PC-9 (cell line): ENCODE measurements around the gene TMA7. TPM values are rescaled to one million over a fixed set of nuclear protein-coding genes. Genes with fewer than 3 reads are reported as not detected.

Experiments used
- BruUV-seq: library from RNA; stranded (reverse); fragments of 400-500 nt; replicated peaks from 2 replicates; lab custom pipeline; 2021; lab: Mats Ljungman, UMichigan
- CTCF ChIA-PET: fragments of 300-600 bp; sonication (Branson Sonifier 250); formaldehyde crosslinking; loops from one replicate; lab custom pipeline; 2022; ENCODE audit warnings: antibody characterized with exemption; lab: Charles Lee
- POLR2A ChIA-PET: fragments of 300-600 bp; sonication (Branson Sonifier 250); formaldehyde crosslinking; loops from one replicate; lab custom pipeline; 2022; ENCODE audit warnings: antibody characterized with exemption; ENCODE audit not compliant: unreplicated experiment; lab: Charles Lee
- DNase-seq, 2 experiments: peaks; one replicate each; pipeline versions ENCODE4 v3.0.0 to v3.0.0-alpha.2; 2015 to 2022; ENCODE audit warnings: mixed read lengths in 1 of 2
- H2AFZ ChIP-seq: fragments of 200-600 bp; sonication (generic); 2 replicates; pipeline ENCODE4 v1.8.1; 2017; ENCODE audit warnings: antibody characterized with exemption
- H3F3A ChIP-seq: fragments of 200-600 bp; sonication (generic); 2 replicates; pipeline ENCODE4 v1.8.1; 2017; ENCODE audit warnings: antibody characterized with exemption, mild to moderate bottlenecking, low read depth; ENCODE audit not compliant: insufficient read depth
- H3K27ac ChIP-seq: fragments of 200-600 bp; sonication (generic); 2 replicates; pipeline ENCODE4 v1.6.1; 2016; ENCODE audit warnings: mixed run types
- H3K27me3 ChIP-seq: fragments of 200-600 bp; sonication (generic); 2 replicates; pipeline ENCODE4 v1.6.1; 2016; ENCODE audit warnings: low read depth, mixed run types; ENCODE audit not compliant: insufficient read depth
- H3K36me3 ChIP-seq: fragments of 200-600 bp; sonication (generic); 2 replicates; pipeline ENCODE4 v1.6.1; 2016; ENCODE audit warnings: low read depth, mixed run types
- H3K4me1 ChIP-seq: fragments of 200-600 bp; sonication (generic); replicated peaks from 2 replicates; pipeline ENCODE4 v1.6.1; 2016; ENCODE audit warnings: mixed run types; ENCODE audit not compliant: insufficient read depth
- H3K4me2 ChIP-seq: fragments of 200-600 bp; sonication (generic); 2 replicates; pipeline ENCODE4 v1.6.1; 2017; ENCODE audit warnings: mixed run types
- H3K4me3 ChIP-seq: fragments of 200-600 bp; sonication (generic); 2 replicates; pipeline ENCODE4 v1.6.1; 2016; ENCODE audit warnings: mixed run types
- H3K79me2 ChIP-seq: fragments of 200-600 bp; sonication (generic); 2 replicates; pipeline ENCODE4 v1.6.1; 2017; ENCODE audit warnings: low read depth, mixed run types
- H3K9me2 ChIP-seq: fragments of 200-600 bp; sonication (generic); 2 replicates; pipeline ENCODE4 v1.8.1; 2017; ENCODE audit warnings: mild to moderate bottlenecking; ENCODE audit not compliant: insufficient read depth
- H3K9me3 ChIP-seq: fragments of 200-600 bp; sonication (generic); 2 replicates; pipeline ENCODE4 v1.8.1; 2016; ENCODE audit warnings: low read depth; ENCODE audit not compliant: insufficient read depth
- H4K20me1 ChIP-seq: fragments of 200-600 bp; sonication (generic); 2 replicates; pipeline ENCODE4 v1.8.1; 2017; ENCODE audit not compliant: insufficient read depth
- EZH2 ChIP-seq: fragments of 200-600 bp; sonication (generic); IDR thresholded peaks from 2 replicates; pipeline ENCODE4 v1.8.0; 2017; ENCODE audit warnings: antibody characterized with exemption, low read depth
- intact Hi-C: fragments of 100-400 bp; cut with micrococcal nuclease; formaldehyde crosslinking; loops from one replicate; pipeline ENCODE4 v1.10.0; 2022; ENCODE audit not compliant: unreplicated experiment
- total RNA-seq: library from RNA; stranded (reverse); gene quantifications from 2 replicates; pipeline ENCODE4 v1.2.3, GENCODE V29; 2021
- TF ChIP-seq, protein P1 (sequence below): fragments of 200-600 bp; sonication (generic); conservative IDR thresholded peaks from 2 replicates; pipeline ENCODE4 v1.6.1; 2017; ENCODE audit warnings: mixed run types, antibody characterized with exemption, mild to moderate bottlenecking, moderate library complexity

TMA7 gene
- total RNA-seq, 1 experiment from 2014 or later: 314 TPM

DNA sequence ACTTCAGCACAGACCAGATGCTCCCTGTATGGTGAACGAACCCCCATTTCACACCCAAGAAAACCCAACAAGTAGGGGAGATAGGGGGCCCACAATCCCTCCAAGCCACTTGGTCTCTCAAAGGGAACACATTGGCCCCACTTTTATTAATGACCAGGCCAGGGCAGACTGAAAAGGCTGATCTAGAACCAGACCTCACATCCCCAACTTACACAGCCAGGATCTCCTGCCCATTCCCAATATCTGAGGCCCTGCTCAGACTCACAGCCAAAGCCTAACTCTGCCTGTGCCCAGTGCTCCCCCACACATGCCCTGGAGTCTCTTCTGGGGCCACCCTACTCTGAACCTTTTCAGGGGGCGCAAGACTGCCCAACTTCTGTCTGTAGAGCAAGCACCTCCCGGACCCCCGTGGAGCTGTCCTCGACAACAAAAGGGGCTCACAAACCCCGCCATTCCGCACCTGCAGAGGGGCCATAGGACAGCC is 11.9 kb upstream of the TMA7 start:
- Histone ChIP-seq H3K27ac (no peak overlapping the region), H3F3A (peaks cover 16% of the 10 kb centered on the region), H2AFZ (no peak overlapping the region), H3K4me3 (peak overlapping the region; percentile 73; the same call in 1 of the 2 replicates), H4K20me1 (no peaks in the 10 kb centered on the region), H3K4me2 (peak overlapping the region; percentile 78), H3K9me3 (no peaks in the 10 kb centered on the region), H3K27me3 (no peaks in the 10 kb centered on the region), H3K36me3 (no peaks in the 10 kb centered on the region), H3K9me2 (no peaks in the 10 kb centered on the region), H3K4me1 (peaks cover 30% of the 10 kb centered on the region), H3K79me2 (peaks cover 34% of the 10 kb centered on the region)
- BruUV-seq: TSS peak; percentile 16
- ChIA-PET CTCF (interaction anchor here (0.6 to 1.1 kb wide), 2 partner anchors 20 to 338 kb away, joined by 3 read pairs; no protein-coding TSS in a partner anchor), POLR2A (no interaction called here)
- no peak for TF ChIP-seq EZH2
- TF ChIP-seq, protein P1, sequence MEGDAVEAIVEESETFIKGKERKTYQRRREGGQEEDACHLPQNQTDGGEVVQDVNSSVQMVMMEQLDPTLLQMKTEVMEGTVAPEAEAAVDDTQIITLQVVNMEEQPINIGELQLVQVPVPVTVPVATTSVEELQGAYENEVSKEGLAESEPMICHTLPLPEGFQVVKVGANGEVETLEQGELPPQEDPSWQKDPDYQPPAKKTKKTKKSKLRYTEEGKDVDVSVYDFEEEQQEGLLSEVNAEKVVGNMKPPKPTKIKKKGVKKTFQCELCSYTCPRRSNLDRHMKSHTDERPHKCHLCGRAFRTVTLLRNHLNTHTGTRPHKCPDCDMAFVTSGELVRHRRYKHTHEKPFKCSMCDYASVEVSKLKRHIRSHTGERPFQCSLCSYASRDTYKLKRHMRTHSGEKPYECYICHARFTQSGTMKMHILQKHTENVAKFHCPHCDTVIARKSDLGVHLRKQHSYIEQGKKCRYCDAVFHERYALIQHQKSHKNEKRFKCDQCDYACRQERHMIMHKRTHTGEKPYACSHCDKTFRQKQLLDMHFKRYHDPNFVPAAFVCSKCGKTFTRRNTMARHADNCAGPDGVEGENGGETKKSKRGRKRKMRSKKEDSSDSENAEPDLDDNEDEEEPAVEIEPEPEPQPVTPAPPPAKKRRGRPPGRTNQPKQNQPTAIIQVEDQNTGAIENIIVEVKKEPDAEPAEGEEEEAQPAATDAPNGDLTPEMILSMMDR: no peak
- intact Hi-C loops: no loop called here
- no peak for DNase-seq

DNA sequence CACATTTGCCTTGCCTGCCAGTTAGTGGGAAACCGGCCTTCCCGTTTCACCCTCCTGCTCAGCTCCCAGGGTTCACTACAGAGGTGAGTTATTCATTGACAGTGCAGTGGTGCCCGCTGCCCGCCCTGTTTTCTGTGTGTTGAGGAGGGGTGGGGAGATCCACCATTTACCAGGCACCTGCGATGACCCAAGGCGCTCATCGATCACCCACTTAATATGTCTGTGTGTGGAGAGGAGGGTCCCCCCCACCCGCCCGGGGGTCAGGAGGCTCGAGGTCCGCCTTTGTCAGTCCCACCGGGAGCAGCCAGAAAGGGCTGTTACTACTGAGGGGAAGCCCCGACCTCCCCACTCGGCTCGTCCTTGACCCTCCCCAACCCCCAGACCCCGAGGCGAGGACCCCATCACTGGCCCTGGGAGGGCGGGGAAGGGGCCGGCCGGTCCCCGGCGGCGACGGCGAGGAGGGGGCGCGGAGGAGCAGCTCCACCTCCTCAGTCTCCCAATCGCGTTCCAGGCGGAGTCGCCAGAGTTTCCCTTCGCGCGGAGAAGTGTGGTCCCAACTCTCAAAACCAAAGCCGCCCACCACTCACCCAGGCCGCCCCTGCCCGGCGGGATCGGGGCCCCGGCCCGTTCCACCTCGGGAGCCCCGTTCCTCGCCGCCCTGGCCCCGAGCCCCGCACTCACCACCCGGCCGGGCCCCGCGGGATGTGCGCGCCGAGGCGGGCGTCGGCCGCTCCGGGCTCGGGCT is 11.3 kb upstream of the TMA7 start:
- peak in 1 of 2 experiments; percentile 34 for DNase-seq
- H3K27ac ChIP-seq: no peak overlapping the region
- ChIA-PET POLR2A (interaction anchor here (0.5 to 0.7 kb wide), 2 partner anchors 18 to 234 kb away, joined by 3 to 11 read pairs; no protein-coding TSS in a partner anchor), CTCF (interaction anchor here (0.6 to 1.1 kb wide), 2 partner anchors 21 to 338 kb away, joined by 3 read pairs; no protein-coding TSS in a partner anchor)
- no peaks in the 10 kb centered on the region for H3K9me3 ChIP-seq
- peaks cover 22% of the 10 kb centered on the region for H3F3A ChIP-seq
- H3K4me1 ChIP-seq: peaks cover 36% of the 10 kb centered on the region
- intact Hi-C loops: no loop called here
- peak overlapping the region; percentile 73 for H3K4me3 ChIP-seq
- no peaks in the 10 kb centered on the region for H3K27me3 ChIP-seq
- peaks cover 36% of the 10 kb centered on the region for H3K79me2 ChIP-seq
- BruUV-seq: no TSS peak
- H2AFZ ChIP-seq: no peak overlapping the region; the same call in 1 of the 2 replicates
- peak overlapping the region; percentile 78 for H3K4me2 ChIP-seq
- H4K20me1 ChIP-seq: no peaks in the 10 kb centered on the region
- no peaks in the 10 kb centered on the region for H3K36me3 ChIP-seq
- TF ChIP-seq EZH2: no peak
- TF ChIP-seq, protein P1: no peak
- H3K9me2 ChIP-seq: no peaks in the 10 kb centered on the region

DNA sequence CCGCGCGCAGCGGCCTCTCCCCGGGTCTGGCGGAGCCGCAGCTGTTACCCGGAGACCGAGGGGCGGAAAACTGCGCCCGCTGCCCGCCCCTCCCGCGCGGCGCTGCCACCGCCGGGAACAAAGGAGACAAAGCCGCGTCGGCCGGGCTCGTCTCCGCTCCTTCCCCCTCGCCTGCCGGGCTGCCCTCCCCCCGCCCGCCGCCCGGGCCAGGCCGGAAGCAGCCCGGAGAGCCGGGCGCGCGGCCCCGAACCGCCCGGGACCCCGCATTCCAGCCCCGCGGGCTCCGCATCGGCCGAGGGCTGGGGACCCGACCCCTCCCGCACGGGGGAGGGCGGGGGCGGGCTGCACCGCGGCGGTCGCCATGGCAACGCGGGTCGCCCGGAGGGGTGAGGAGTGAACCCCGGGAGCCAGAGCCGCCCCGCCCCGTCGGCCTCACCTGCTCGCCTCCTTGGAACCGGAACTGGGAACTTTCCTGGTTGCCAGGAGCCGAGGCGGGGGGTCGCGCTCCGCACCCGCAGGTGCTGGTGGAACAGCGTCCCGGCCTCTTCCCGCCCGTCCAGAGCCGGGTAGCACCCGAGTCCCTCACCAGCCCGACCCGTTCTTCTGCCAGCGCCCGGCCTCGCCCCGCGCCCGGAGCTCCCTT is 10.6 kb upstream of the TMA7 start:
- POLR2A ChIA-PET: interaction anchor here (0.5 to 0.7 kb wide), 3 partner anchors 18 to 239 kb away, joined by 3 to 11 read pairs (median 3); no protein-coding TSS in a partner anchor
- CTCF ChIA-PET: no interaction called here
- Histone ChIP-seq H3K9me3 (no peaks in the 10 kb centered on the region), H3F3A (peaks cover 28% of the 10 kb centered on the region), H3K4me2 (peak overlapping the region; percentile 78), H3K27ac (peak overlapping the region; percentile 61), H3K9me2 (no peaks in the 10 kb centered on the region), H3K4me3 (peak overlapping the region; percentile 73), H3K4me1 (peaks cover 43% of the 10 kb centered on the region), H4K20me1 (no peaks in the 10 kb centered on the region), H3K79me2 (peaks cover 36% of the 10 kb centered on the region), H3K36me3 (no peaks in the 10 kb centered on the region), H2AFZ (peak overlapping the region; percentile 77), H3K27me3 (no peaks in the 10 kb centered on the region)
- peak; percentile 42 to 92 for DNase-seq
- no TSS peak for BruUV-seq
- intact Hi-C loops: no loop called here
- TF ChIP-seq EZH2: no peak
- TF ChIP-seq, protein P1: no peak
